HepG2 (cell line): Measurements from ENCODE around the gene MLLT10. TPM values are rescaled to one million over a fixed set of nuclear protein-coding genes. Genes with fewer than 3 reads are reported as not detected.
A peak's percentile ranks its signal among the peaks of the same experiment; 100 is the strongest.

Source experiments
- BORCS8-MEF2B ChIP-seq: sonication (generic); formaldehyde crosslinking; IDR thresholded peaks from 2 replicates; pipeline ENCODE4 v1.8.0; 2022; ENCODE audit warnings: mild to moderate bottlenecking, missing genetic modification reagents
- ELF1 ChIP-seq: sonication (generic); formaldehyde crosslinking; IDR thresholded peaks from 2 replicates; pipeline ENCODE4 v1.4.0; 2020; ENCODE audit warnings: missing genetic modification reagents
- FIP1L1 ChIP-seq: fragments of 200-400 bp; formaldehyde crosslinking; IDR thresholded peaks from 2 replicates; pipeline ENCODE4 v1.6.1; 2018; ENCODE audit warnings: low read depth, mild to moderate bottlenecking, low read length, moderate library complexity, borderline replicate concordance; ENCODE audit not compliant: insufficient read depth
- GMEB2 ChIP-seq: IDR thresholded peaks from 2 replicates; pipeline ENCODE4 v1.6.1; 2016; ENCODE audit warnings: missing biosample characterization, missing genetic modification reagents, low read depth
- GTF3A ChIP-seq: sonication (generic); formaldehyde crosslinking; conservative IDR thresholded peaks from 2 replicates; pipeline ENCODE4 v1.4.0; 2020; ENCODE audit warnings: mild to moderate bottlenecking, missing genetic modification reagents
- KMT2B ChIP-seq: IDR thresholded peaks from 2 replicates; pipeline ENCODE4 v1.6.1; 2016; ENCODE audit warnings: missing genetic modification reagents, missing compliant biosample characterization
- MED13 ChIP-seq: sonication (generic); formaldehyde crosslinking; IDR thresholded peaks from 2 replicates; pipeline ENCODE4 v1.5.0; 2020; ENCODE audit warnings: missing genetic modification reagents
- NFATC3 ChIP-seq: sonication (generic); formaldehyde crosslinking; IDR thresholded peaks from 2 replicates; pipeline ENCODE4 v1.5.1; 2020; ENCODE audit warnings: mild to moderate bottlenecking, missing genetic modification reagents
- NFRKB ChIP-seq: fragments of 450-650 bp; IDR thresholded peaks from 2 replicates; pipeline ENCODE4 v1.6.1; 2017
- PRMT3 ChIP-seq: sonication (generic); formaldehyde crosslinking; IDR thresholded peaks from 2 replicates; pipeline ENCODE4 v1.8.1; 2022; ENCODE audit warnings: low read depth, mild to moderate bottlenecking, moderate library complexity, missing genetic modification reagents, borderline replicate concordance
- THAP8 ChIP-seq: sonication (generic); formaldehyde crosslinking; IDR thresholded peaks from 2 replicates; pipeline ENCODE4 v1.5.1; 2020; ENCODE audit warnings: missing genetic modification reagents, mild to moderate bottlenecking, borderline replicate concordance
- YEATS4 ChIP-seq: sonication (generic); formaldehyde crosslinking; IDR thresholded peaks from 2 replicates; pipeline ENCODE4 v1.4.0; 2020; ENCODE audit warnings: missing genetic modification reagents, borderline replicate concordance
- ZEB1 ChIP-seq: IDR thresholded peaks from 2 replicates; pipeline ENCODE4 v1.6.1; 2012; ENCODE audit warnings: mild to moderate bottlenecking, low read depth, inconsistent platforms; ENCODE audit not compliant: insufficient replicate concordance
- ZNF138 ChIP-seq: sonication (generic); formaldehyde crosslinking; IDR thresholded peaks from 2 replicates; pipeline ENCODE4 v1.5.0; 2020; ENCODE audit warnings: mild to moderate bottlenecking, low read depth, missing genetic modification reagents
- ZNF44 ChIP-seq: sonication (generic); formaldehyde crosslinking; IDR thresholded peaks from 2 replicates; pipeline ENCODE4 v1.5.1; 2020; ENCODE audit warnings: mild to moderate bottlenecking, missing genetic modification reagents
- ZNF574 ChIP-seq: sonication (generic); formaldehyde crosslinking; IDR thresholded peaks from 2 replicates; pipeline ENCODE4 v1.4.0; 2020; ENCODE audit warnings: missing genetic modification reagents
- ZNF746 ChIP-seq: sonication (generic); formaldehyde crosslinking; IDR thresholded peaks from 2 replicates; pipeline ENCODE4 v1.8.0; 2022; ENCODE audit warnings: mild to moderate bottlenecking, missing genetic modification reagents
- ZNF761 ChIP-seq: sonication (generic); formaldehyde crosslinking; conservative IDR thresholded peaks from 2 replicates; pipeline ENCODE4 v1.4.0; 2020; ENCODE audit warnings: mild to moderate bottlenecking, missing genetic modification reagents
- polyA plus RNA-seq, 8 experiments: library from polyadenylated mRNA; depleted of rRNA in 3 of 8; stranded (reverse) in 7 of 8; unstranded in 1 of 8; fragments of >200 nt; fragmentation: Illumina TruSeq in 4 of 8; extraction: Trizol in 4 of 8; gene quantifications; 2 replicates each; pipeline versions ENCODE4 v1.2.1 to v1.2.3, GENCODE V29; 2011 to 2016; ENCODE audit warnings: low read depth in 4 of 8, missing spikeins in 1 of 8, mixed read lengths in 1 of 8; ENCODE audit not compliant: insufficient read depth in 1 of 8
- total RNA-seq, 5 experiments: library from RNA; depleted of rRNA; stranded (reverse); fragments of >200 nt; fragmentation: Illumina TruSeq; extraction: Trizol; gene quantifications; 2 replicates each; pipeline ENCODE4 v1.2.3, GENCODE V29; 2016; ENCODE audit warnings: low read depth in 1 of 5
- TF ChIP-seq, protein P1 (sequence below): conservative IDR thresholded peaks from 2 replicates; pipeline ENCODE4 v1.6.1; 2018; ENCODE audit warnings: missing genetic modification reagents
- TF ChIP-seq, protein P2 (sequence below): sonication (generic); formaldehyde crosslinking; IDR thresholded peaks from 2 replicates; pipeline ENCODE4 v1.5.0; 2020; ENCODE audit warnings: mild to moderate bottlenecking, missing genetic modification reagents

Gene MLLT10
- total and polyA plus RNA-seq, 2 of the 13 experiments (the other 11 are each of a cell fraction or from before 2014, with no cell fraction given), result 51.3 to 84.1 TPM

GRCh38 chr10:21517134-21518031 is 16.6 kb upstream of the MLLT10 start (continued):
- no peak for TF ChIP-seq FIP1L1
- TF ChIP-seq, protein P1, sequence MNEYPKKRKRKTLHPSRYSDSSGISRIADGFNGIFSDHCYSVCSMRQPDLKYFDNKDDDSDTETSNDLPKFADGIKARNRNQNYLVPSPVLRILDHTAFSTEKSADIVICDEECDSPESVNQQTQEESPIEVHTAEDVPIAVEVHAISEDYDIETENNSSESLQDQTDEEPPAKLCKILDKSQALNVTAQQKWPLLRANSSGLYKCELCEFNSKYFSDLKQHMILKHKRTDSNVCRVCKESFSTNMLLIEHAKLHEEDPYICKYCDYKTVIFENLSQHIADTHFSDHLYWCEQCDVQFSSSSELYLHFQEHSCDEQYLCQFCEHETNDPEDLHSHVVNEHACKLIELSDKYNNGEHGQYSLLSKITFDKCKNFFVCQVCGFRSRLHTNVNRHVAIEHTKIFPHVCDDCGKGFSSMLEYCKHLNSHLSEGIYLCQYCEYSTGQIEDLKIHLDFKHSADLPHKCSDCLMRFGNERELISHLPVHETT (CRISPR knock-in tag), result no peak
- TF ChIP-seq YEATS4 (CRISPR knock-in tag), result 0 out of 2 replicates have a peak, but pooled peaks have one; percentile 34
- no peak for TF ChIP-seq ZNF44 (CRISPR knock-in tag)
- TF ChIP-seq GMEB2, result no peak
- TF ChIP-seq, protein P2, sequence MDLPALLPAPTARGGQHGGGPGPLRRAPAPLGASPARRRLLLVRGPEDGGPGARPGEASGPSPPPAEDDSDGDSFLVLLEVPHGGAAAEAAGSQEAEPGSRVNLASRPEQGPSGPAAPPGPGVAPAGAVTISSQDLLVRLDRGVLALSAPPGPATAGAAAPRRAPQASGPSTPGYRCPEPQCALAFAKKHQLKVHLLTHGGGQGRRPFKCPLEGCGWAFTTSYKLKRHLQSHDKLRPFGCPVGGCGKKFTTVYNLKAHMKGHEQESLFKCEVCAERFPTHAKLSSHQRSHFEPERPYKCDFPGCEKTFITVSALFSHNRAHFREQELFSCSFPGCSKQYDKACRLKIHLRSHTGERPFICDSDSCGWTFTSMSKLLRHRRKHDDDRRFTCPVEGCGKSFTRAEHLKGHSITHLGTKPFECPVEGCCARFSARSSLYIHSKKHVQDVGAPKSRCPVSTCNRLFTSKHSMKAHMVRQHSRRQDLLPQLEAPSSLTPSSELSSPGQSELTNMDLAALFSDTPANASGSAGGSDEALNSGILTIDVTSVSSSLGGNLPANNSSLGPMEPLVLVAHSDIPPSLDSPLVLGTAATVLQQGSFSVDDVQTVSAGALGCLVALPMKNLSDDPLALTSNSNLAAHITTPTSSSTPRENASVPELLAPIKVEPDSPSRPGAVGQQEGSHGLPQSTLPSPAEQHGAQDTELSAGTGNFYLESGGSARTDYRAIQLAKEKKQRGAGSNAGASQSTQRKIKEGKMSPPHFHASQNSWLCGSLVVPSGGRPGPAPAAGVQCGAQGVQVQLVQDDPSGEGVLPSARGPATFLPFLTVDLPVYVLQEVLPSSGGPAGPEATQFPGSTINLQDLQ, result no peak
- no peak for TF ChIP-seq ZNF138 (CRISPR knock-in tag)
- peak; percentile 44; the same call in 1 of the 2 replicates for TF ChIP-seq BORCS8-MEF2B (CRISPR knock-in tag)
- no peak for TF ChIP-seq PRMT3 (CRISPR knock-in tag)
- TF ChIP-seq ELF1 (CRISPR knock-in tag), result no peak
- TF ChIP-seq NFRKB, result no peak
- no peak for TF ChIP-seq NFATC3 (CRISPR knock-in tag)
- no peak for TF ChIP-seq THAP8
- no peak for TF ChIP-seq GTF3A (CRISPR knock-in tag)
- no peak for TF ChIP-seq KMT2B (CRISPR knock-in tag)
- TF ChIP-seq ZNF746 (CRISPR knock-in tag), result no peak
- TF ChIP-seq MED13, result 0 out of 2 replicates have a peak, but pooled peaks have one; percentile 41
- peak; percentile 63; the same call in 1 of the 2 replicates for TF ChIP-seq ZNF574 (CRISPR knock-in tag)
- TF ChIP-seq ZEB1, result no peak
- TF ChIP-seq ZNF761, result 0 out of 2 replicates have a peak, but pooled peaks have one; percentile 38
